Neural crest cell (in vitro differentiated cells): ENCODE results near the gene NHLRC2. TPM values are rescaled to one million over a fixed set of nuclear protein-coding genes. Genes with fewer than 3 reads are reported as not detected.

Experiments
- DNase-seq: peaks from one replicate; pipeline ENCODE4 v3.0.0; 2021; ENCODE audit warnings: low read depth, mixed read lengths, low spot score
- H3K27ac Mint-ChIP-seq: one replicate; pipeline ENCODE4 v1.8.0; 2021; ENCODE audit warnings: mild to moderate bottlenecking, mixed read lengths; ENCODE audit not compliant: unreplicated experiment
- H3K27me3 Mint-ChIP-seq: 2 replicates; pipeline ENCODE4 v1.8.0; 2021; ENCODE audit warnings: low read depth, mild to moderate bottlenecking, mixed read lengths
- H3K36me3 Mint-ChIP-seq: 2 replicates; pipeline ENCODE4 v1.8.0; 2021; ENCODE audit warnings: low read depth, mild to moderate bottlenecking, mixed read lengths
- H3K4me1 Mint-ChIP-seq: 2 replicates; pipeline ENCODE4 v1.8.0; 2021; ENCODE audit warnings: mixed read lengths
- H3K4me3 Mint-ChIP-seq: one replicate; pipeline ENCODE4 v1.8.0; 2021; ENCODE audit warnings: mild to moderate bottlenecking, mixed read lengths
- H3K9me3 Mint-ChIP-seq: 2 replicates; pipeline ENCODE4 v1.8.0; 2021; ENCODE audit warnings: mixed read lengths
- total RNA-seq: library from RNA; stranded (reverse); gene quantifications from 2 replicates; pipeline ENCODE4 v1.2.1, GENCODE V29; 2021
- TF ChIP-seq, protein P1 (sequence below): fragments of 200-600 bp; sonication (generic); conservative IDR thresholded peaks from 2 replicates; pipeline ENCODE4 v1.5.0; 2021; ENCODE audit warnings: antibody characterized with exemption, mild to moderate bottlenecking

Gene NHLRC2
- total RNA-seq, 1 donor from 2014 or later, result 58.7 TPM

DNA sequence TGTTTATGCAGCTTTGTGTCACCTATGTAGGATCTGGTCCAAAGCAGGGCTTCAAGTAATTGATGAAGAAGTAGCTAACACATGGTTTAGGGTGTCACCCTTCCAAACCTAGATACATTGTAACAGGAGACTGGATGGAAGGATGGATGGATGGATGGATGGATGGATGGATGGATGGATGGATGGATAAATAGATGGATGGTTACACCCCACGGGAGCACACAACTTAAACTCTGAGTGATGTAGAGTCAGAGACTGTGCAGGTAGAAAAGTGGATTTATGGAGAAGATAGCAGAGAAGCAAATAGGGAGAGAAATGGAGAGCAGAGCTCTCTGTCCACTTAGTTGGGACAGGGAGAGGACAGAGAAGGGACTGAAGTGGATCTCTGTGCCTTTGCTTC lies 78.4 kb downstream of the NHLRC2 start:
- Mint-ChIP-seq H3K4me1 (no peaks in the 10 kb centered on the region), H3K4me3 (no peak overlapping the region), H3K36me3 (no peaks in the 10 kb centered on the region), H3K27me3 (no peaks in the 10 kb centered on the region), H3K27ac (no peak overlapping the region), H3K9me3 (no peaks in the 10 kb centered on the region)
- no peak for DNase-seq
- TF ChIP-seq, protein P1, sequence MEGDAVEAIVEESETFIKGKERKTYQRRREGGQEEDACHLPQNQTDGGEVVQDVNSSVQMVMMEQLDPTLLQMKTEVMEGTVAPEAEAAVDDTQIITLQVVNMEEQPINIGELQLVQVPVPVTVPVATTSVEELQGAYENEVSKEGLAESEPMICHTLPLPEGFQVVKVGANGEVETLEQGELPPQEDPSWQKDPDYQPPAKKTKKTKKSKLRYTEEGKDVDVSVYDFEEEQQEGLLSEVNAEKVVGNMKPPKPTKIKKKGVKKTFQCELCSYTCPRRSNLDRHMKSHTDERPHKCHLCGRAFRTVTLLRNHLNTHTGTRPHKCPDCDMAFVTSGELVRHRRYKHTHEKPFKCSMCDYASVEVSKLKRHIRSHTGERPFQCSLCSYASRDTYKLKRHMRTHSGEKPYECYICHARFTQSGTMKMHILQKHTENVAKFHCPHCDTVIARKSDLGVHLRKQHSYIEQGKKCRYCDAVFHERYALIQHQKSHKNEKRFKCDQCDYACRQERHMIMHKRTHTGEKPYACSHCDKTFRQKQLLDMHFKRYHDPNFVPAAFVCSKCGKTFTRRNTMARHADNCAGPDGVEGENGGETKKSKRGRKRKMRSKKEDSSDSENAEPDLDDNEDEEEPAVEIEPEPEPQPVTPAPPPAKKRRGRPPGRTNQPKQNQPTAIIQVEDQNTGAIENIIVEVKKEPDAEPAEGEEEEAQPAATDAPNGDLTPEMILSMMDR, result no peak

DNA sequence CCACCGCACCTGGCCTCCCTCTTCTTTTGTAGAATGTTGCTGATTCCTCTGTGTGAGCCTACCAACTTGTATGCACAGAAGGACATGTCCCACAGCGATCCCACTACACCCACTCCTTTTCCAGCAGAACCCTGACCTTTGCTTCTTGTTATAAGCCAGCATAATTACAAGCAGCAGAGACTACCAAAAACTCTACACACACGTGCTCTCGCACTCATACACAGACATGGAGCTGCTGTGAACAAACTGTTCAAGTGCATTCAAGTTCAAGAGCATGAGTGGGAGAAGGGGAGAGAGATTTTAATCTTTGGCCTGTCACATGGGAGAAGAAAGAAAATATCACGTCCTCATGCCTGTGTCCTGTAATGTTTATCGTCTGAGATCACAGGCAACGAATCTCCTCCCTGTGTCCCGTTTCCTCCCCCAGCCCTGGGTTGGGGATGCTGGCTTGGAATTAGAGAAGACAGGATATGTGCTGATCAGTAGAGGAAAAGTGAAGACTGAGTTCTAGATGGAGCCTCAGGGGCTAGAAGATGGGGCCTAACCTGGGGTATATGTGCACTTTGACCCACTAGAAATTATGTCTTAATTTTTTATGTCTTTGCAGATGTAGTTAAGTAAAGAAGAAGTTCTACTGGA lies 79.6 kb downstream of the NHLRC2 start:
- TF ChIP-seq, protein P1, result no peak
- H3K4me3 Mint-ChIP-seq, result no peak overlapping the region
- no peaks in the 10 kb centered on the region for H3K36me3 Mint-ChIP-seq
- no peak overlapping the region for H3K27ac Mint-ChIP-seq
- no peak for DNase-seq
- H3K27me3 Mint-ChIP-seq, result no peaks in the 10 kb centered on the region
- no peaks in the 10 kb centered on the region for H3K4me1 Mint-ChIP-seq
- H3K9me3 Mint-ChIP-seq, result no peaks in the 10 kb centered on the region

DNA sequence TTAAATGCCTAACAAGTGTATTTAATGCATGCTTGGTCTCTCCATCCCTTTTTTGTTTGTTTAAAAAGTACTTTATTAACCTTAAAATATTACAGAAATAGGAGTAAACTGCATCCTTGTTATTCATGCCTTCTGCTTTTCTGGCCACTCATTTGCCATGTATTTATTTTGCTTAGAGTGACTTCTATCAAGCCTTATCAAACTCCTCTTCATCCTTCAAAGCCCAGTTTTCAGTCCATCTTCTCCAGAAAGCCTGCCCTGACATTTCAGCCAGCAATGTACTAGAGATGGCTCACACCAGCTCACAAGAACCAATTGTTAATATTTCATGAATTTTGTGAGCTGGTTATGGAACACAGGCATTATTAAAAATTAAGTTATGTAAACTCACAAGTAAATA lies 82.8 kb downstream of the NHLRC2 start:
- H3K4me1 Mint-ChIP-seq, result no peaks in the 10 kb centered on the region
- TF ChIP-seq, protein P1, result no peak
- no peaks in the 10 kb centered on the region for H3K36me3 Mint-ChIP-seq
- H3K27ac Mint-ChIP-seq, result no peak overlapping the region
- H3K9me3 Mint-ChIP-seq, result peaks cover 2% of the 10 kb centered on the region
- H3K4me3 Mint-ChIP-seq, result no peak overlapping the region
- H3K27me3 Mint-ChIP-seq, result no peaks in the 10 kb centered on the region
- no peak for DNase-seq

DNA sequence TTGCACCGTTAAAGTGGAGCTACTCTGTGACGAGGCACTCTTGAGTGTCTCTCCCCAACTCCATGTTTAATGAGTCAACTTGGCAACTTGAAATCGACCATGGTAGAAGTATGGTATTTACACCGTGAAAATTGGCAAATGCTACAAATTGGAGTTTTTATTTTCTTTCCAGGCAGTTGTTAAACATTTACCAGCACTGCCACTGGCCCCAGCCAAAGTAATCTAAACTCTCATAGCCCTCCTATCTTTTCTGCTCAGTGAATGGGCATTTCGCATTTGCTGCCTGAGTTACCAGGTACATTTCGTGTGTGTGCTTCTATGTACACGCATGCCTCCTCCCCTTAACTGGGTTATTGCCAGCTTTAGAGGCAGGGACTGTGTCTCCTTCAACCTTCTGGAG lies 83.3 kb downstream of the NHLRC2 start:
- no peaks in the 10 kb centered on the region for H3K36me3 Mint-ChIP-seq
- no peak overlapping the region for H3K27ac Mint-ChIP-seq
- peaks cover 2% of the 10 kb centered on the region for H3K9me3 Mint-ChIP-seq
- H3K4me3 Mint-ChIP-seq, result no peak overlapping the region
- DNase-seq, result no peak
- no peaks in the 10 kb centered on the region for H3K27me3 Mint-ChIP-seq
- TF ChIP-seq, protein P1, result no peak
- H3K4me1 Mint-ChIP-seq, result no peaks in the 10 kb centered on the region

DNA sequence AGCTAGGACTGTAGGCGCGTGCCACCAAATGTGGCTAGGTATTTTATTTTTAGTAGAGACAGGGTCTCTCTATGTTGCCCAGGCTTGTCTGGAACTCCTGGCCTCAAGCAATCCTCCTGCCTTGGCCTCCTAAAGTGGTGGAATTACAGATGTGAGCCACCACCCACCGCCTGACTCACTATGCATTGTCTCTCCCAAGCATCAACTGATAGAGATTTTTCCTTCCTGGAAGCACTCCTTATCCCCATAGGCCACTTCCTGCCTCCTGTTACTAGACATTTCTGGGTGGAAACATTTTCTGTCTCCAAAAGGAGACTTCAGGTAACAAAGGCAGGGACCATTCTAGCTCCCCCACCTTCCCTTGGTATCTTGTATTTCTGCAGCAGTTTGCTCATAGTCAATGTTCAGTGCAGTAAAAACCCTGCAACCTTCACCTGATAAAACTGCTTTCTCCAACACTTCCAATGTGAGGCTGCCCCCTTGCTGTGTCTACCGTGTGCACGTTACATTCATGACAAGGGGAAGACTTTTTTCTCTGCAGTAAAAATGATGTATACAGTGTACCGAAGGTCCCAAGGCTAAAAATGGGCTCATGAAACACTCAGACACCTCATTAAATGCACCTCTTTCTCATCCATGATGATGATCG lies 84.9 kb downstream of the NHLRC2 start:
- H3K9me3 Mint-ChIP-seq, result peaks cover 2% of the 10 kb centered on the region
- TF ChIP-seq, protein P1, result no peak
- H3K36me3 Mint-ChIP-seq, result no peaks in the 10 kb centered on the region
- DNase-seq, result no peak
- no peak overlapping the region for H3K27ac Mint-ChIP-seq
- H3K27me3 Mint-ChIP-seq, result no peaks in the 10 kb centered on the region
- no peak overlapping the region for H3K4me3 Mint-ChIP-seq
- H3K4me1 Mint-ChIP-seq, result no peaks in the 10 kb centered on the region
